ENCODE data around the gene PODN. TPM values are rescaled to one million over a fixed set of nuclear protein-coding genes. Genes with fewer than 3 reads are reported as not detected.
A peak's percentile ranks its signal among the peaks of the same experiment; 100 is the strongest.

PODN gene
- polyA plus RNA-seq, 4 donors: 0.45 to 26.4 (median 1.6) TPM

DNA sequence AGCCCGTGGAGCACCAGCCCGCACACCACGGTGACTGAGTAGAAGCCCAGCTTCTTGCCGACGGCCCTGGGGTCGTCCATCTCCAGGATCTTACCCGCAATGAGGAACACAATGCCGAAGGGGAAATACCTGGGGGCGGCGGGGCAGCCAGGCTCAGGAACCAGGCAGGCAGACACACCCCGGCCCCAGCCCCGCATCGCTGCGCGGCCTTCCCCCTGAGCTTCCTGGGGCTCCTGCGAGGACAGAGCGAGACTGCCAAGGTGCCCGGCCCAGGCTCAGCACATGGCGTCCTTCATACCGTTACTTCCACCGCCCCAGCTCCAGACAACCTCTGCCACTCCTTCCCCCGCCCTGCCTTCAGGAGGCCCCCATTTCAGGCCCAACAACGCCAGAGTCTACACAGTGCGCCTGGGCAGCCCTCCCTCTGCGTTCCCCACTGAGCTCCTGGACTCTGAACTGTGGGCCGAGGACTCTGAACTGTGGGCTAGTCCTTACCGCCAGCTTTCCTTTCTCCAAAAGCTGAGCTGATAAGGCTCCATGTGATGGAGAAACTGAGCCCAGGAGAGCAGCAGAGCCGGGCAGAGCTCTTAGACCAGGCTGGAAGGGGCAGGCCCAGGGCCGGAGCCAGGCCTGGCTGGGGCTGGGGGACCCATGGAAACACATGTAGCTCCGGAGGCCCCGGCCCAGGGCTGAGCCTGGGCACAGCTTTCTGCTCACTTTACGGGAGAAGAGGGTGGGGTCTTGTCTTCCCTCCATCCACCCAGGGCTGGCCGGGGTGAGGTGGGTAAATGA lies 30.8 kb downstream of the PODN start:
- H3K36me3 ChIP-seq (ENCODE audit: control insufficient read depth in 3 of 3, insufficient read depth in 2 of 3, low read depth in 1 of 3, low read length in 3 of 3): peaks cover 0 to 2% (median 0%) of the 10 kb centered on the region in 3 donors
- no peak for FAIRE-seq
- no peak overlapping the region for H3K4me3 ChIP-seq (ENCODE audit: low read depth in 1 of 3, low read length in 3 of 3)
- WGBS, 3 donors: 76 to 87% (median 77%) methylated on average over 32 to 33 of the region's 33 CpGs
- H3K27ac ChIP-seq (ENCODE audit: low read depth in 1 of 3, low read length in 2 of 3): no peak overlapping the region
- peak; percentile 21 to 63 for DNase-seq
- H3K9me3 ChIP-seq (ENCODE audit: control insufficient read depth in 2 of 2, insufficient read depth in 1 of 2, low read depth in 1 of 2, low read length in 1 of 2): peaks cover 0 to 24% of the 10 kb centered on the region in 2 donors
- H3K27me3 ChIP-seq (ENCODE audit: control insufficient read depth in 3 of 3, insufficient read depth in 3 of 3, low read length in 3 of 3): no peaks in the 10 kb centered on the region
- H3K4me1 ChIP-seq (ENCODE audit: control insufficient read depth in 3 of 3, insufficient read depth in 2 of 3, low read depth in 1 of 3, low read length in 2 of 3): peaks cover 0 to 28% (median 9%) of the 10 kb centered on the region in 3 donors

DNA sequence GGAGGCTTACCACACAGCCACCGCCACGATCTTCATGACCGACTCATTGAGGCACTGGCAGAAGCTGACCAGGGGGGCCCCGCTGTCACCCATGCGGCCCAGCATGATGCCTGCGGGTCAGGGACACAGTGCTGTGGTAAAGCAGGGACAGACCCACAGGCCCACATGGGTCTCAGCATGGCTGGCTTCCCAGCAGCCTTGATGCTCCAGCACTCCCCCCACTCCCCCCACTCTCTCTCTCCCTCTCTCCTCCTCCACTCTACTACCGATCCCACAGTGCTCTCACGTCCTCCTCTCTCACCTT lies 31.4 kb downstream of the PODN start:
- Histone ChIP-seq H3K4me3 (ENCODE audit: low read depth in 1 of 3, low read length in 3 of 3) (no peak overlapping the region), H3K4me1 (ENCODE audit: control insufficient read depth in 3 of 3, insufficient read depth in 2 of 3, low read depth in 1 of 3, low read length in 2 of 3) (peaks cover 0 to 28% (median 9%) of the 10 kb centered on the region in 3 donors), H3K9me3 (ENCODE audit: control insufficient read depth in 2 of 2, insufficient read depth in 1 of 2, low read depth in 1 of 2, low read length in 1 of 2) (peaks cover 0 to 30% of the 10 kb centered on the region in 2 donors), H3K27ac (ENCODE audit: low read depth in 1 of 3, low read length in 2 of 3) (no peak overlapping the region), H3K36me3 (ENCODE audit: control insufficient read depth in 3 of 3, insufficient read depth in 2 of 3, low read depth in 1 of 3, low read length in 3 of 3) (peaks cover 0 to 2% (median 0%) of the 10 kb centered on the region in 3 donors), H3K27me3 (ENCODE audit: control insufficient read depth in 3 of 3, insufficient read depth in 3 of 3, low read length in 3 of 3) (no peaks in the 10 kb centered on the region)
- FAIRE-seq (no peak), DNase-seq (no peak)
- 89 to 95% (median 92%) methylated on average over 8 of the region's 8 CpGs for WGBS, 3 donors

DNA sequence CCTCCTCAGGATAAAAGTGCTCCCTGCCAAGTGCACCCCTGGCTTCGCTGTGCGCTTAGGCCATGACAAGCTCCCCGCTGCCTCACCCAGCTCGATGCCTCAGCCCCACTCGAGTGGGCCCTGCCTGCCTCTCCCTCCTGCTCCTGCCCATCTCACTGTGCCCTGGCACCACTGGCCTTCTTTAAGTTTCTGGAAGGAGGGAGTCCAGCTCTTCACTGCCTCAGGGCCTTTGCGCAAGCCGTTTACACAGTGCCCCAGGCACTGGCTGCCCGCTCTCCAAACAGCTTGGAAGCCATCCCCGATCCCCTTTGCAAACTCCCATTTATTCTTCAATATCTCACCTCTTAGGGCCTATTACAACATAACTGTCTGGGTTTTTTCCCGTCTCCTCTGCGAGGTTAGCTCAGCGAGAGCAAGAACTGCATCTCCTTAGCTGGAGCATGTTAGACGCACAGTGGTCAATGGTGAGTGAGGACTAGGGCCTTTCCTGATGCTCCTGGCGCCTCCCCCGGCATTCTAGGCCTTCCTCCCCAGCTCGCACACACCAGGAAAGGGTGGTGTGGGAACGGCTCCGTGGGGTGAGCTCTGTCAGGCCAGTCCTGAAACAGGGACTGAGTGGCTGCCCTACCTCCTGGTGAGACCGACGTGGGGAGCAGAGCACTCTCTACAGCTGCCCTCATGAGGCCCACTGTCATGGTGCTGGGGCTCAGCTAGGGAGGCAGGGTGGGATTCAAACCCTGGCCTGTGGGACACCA lies 31.9 kb downstream of the PODN start:
- H3K4me1 ChIP-seq (ENCODE audit: control insufficient read depth in 3 of 3, insufficient read depth in 2 of 3, low read depth in 1 of 3, low read length in 2 of 3): peaks cover 0 to 24% (median 6%) of the 10 kb centered on the region in 3 donors
- no peak for DNase-seq
- 89 to 94% (median 93%) methylated on average over 20 of the region's 20 CpGs for WGBS, 3 donors
- H3K27ac ChIP-seq (ENCODE audit: low read depth in 1 of 3, low read length in 2 of 3): no peak overlapping the region
- peaks cover 0 to 35% of the 10 kb centered on the region in 2 donors for H3K9me3 ChIP-seq (ENCODE audit: control insufficient read depth in 2 of 2, insufficient read depth in 1 of 2, low read depth in 1 of 2, low read length in 1 of 2)
- no peak for FAIRE-seq
- no peaks in the 10 kb centered on the region for H3K27me3 ChIP-seq (ENCODE audit: control insufficient read depth in 3 of 3, insufficient read depth in 3 of 3, low read length in 3 of 3)
- H3K36me3 ChIP-seq (ENCODE audit: control insufficient read depth in 3 of 3, insufficient read depth in 2 of 3, low read depth in 1 of 3, low read length in 3 of 3): peaks cover 0 to under 1% (median 0%) of the 10 kb centered on the region in 3 donors
- no peak overlapping the region for H3K4me3 ChIP-seq (ENCODE audit: low read depth in 1 of 3, low read length in 3 of 3)

DNA sequence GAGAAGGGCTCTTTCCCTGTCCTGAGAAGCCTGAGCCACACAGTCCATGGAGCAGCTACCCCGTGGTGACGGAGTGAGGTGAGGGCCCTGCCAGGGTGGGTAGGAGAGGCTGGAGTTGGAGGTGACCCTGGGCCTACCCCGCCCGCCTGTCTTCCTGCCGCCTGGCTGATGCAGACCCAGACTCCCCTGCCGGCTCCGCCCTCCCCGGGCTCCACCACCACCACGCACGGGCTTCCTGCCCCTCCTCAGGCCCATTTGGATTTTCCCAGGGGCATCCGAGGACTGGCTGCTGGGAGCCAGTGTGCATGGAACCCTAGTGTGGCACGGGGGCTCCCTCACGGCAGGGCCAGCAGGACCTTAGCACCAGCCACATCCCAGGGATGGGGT lies 32.5 kb downstream of the PODN start:
- Histone ChIP-seq H3K36me3 (ENCODE audit: control insufficient read depth in 3 of 3, insufficient read depth in 2 of 3, low read depth in 1 of 3, low read length in 3 of 3) (no peaks in the 10 kb centered on the region), H3K27me3 (ENCODE audit: control insufficient read depth in 3 of 3, insufficient read depth in 3 of 3, low read length in 3 of 3) (no peaks in the 10 kb centered on the region), H3K9me3 (ENCODE audit: control insufficient read depth in 2 of 2, insufficient read depth in 1 of 2, low read depth in 1 of 2, low read length in 1 of 2) (peaks cover 0 to 41% of the 10 kb centered on the region in 2 donors), H3K4me3 (ENCODE audit: low read depth in 1 of 3, low read length in 3 of 3) (no peak overlapping the region), H3K27ac (ENCODE audit: low read depth in 1 of 3, low read length in 2 of 3) (no peak overlapping the region), H3K4me1 (ENCODE audit: control insufficient read depth in 3 of 3, insufficient read depth in 2 of 3, low read depth in 1 of 3, low read length in 2 of 3) (peaks cover 0 to 18% (median 6%) of the 10 kb centered on the region in 3 donors)
- DNase-seq (no peak), FAIRE-seq (no peak)
- 58 to 69% (median 66%) methylated on average over 13 of the region's 13 CpGs for WGBS, 3 donors

DNA sequence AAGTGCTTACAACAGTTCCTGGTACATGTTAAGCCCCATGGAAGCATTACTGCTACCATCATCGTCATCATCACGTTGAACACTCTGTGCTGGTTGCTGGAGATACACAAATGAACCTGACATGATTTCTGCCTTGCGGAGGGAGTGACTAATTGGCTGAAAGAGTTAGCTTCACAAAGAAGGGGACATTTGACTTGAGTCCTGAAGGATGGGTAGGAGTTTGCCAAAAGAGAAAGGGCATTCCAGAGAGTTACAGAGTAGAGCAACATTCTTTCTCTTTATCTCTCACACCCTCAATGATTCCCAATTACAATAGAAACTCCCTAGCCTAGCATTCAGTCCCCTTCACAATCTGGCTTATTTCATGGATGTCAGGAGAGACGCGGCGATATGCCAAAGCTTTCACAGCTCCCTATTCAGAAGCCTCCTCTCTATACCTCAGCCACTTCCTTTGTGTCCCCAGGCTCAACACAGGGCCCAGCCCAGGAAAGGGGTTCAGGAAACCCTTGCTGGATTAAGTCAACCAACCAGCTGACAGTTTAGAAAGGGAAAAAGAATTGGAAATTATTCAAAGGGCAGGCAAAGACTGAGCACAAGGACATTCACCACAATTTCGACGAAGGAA lies 42.4 kb downstream of the PODN start:
- DNase-seq: no peak
- no peak for FAIRE-seq
- Histone ChIP-seq H3K9me3 (ENCODE audit: control insufficient read depth in 2 of 2, insufficient read depth in 1 of 2, low read depth in 1 of 2, low read length in 1 of 2) (peaks cover 0 to 18% of the 10 kb centered on the region in 2 donors), H3K36me3 (ENCODE audit: control insufficient read depth in 3 of 3, insufficient read depth in 2 of 3, low read depth in 1 of 3, low read length in 3 of 3) (no peaks in the 10 kb centered on the region), H3K27me3 (ENCODE audit: control insufficient read depth in 3 of 3, insufficient read depth in 3 of 3, low read length in 3 of 3) (no peaks in the 10 kb centered on the region), H3K27ac (ENCODE audit: low read depth in 1 of 3, low read length in 2 of 3) (no peak overlapping the region), H3K4me1 (ENCODE audit: control insufficient read depth in 3 of 3, insufficient read depth in 2 of 3, low read depth in 1 of 3, low read length in 2 of 3) (peaks cover under 1 to 5% (median under 1%) of the 10 kb centered on the region in 3 donors), H3K4me3 (ENCODE audit: low read depth in 1 of 3, low read length in 3 of 3) (no peak overlapping the region)
- WGBS, 3 donors: 76 to 92% (median 84%) methylated on average over 8 of the region's 8 CpGs

DNA sequence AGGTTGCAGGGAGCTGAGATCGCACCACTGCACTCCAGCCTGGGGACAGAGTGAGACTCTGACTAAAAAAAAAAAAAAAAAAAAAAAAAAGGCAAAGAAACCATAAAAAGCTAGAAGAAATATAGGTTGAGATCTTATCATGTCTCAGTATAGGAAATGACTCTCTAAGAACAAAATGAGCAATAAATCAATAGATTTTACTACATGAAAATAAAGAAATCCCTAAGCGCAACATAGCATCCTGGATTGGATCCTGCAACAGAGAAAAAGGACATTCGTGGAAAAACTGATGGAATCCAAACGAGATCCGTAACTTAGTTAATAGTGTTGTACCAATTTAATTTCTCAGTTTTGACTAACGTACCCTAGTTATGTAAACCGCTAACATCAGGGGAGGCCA lies 45.1 kb downstream of the PODN start:
- Histone ChIP-seq H3K9me3 (ENCODE audit: control insufficient read depth in 2 of 2, insufficient read depth in 1 of 2, low read depth in 1 of 2, low read length in 1 of 2) (peaks cover 0 to under 1% of the 10 kb centered on the region in 2 donors), H3K4me1 (ENCODE audit: control insufficient read depth in 3 of 3, insufficient read depth in 2 of 3, low read depth in 1 of 3, low read length in 2 of 3) (peaks cover 7 to 31% (median 12%) of the 10 kb centered on the region in 3 donors), H3K36me3 (ENCODE audit: control insufficient read depth in 3 of 3, insufficient read depth in 2 of 3, low read depth in 1 of 3, low read length in 3 of 3) (no peaks in the 10 kb centered on the region), H3K27ac (ENCODE audit: low read depth in 1 of 3, low read length in 2 of 3) (peak overlapping the region in 1 of 3 donors; percentile 32), H3K27me3 (ENCODE audit: control insufficient read depth in 3 of 3, insufficient read depth in 3 of 3, low read length in 3 of 3) (no peaks in the 10 kb centered on the region), H3K4me3 (ENCODE audit: low read depth in 1 of 3, low read length in 3 of 3) (no peak overlapping the region)
- WGBS, 3 donors: 88 to 96% (median 95%) methylated on average over 7 of the region's 7 CpGs
- FAIRE-seq (no peak), DNase-seq (no peak)

DNA sequence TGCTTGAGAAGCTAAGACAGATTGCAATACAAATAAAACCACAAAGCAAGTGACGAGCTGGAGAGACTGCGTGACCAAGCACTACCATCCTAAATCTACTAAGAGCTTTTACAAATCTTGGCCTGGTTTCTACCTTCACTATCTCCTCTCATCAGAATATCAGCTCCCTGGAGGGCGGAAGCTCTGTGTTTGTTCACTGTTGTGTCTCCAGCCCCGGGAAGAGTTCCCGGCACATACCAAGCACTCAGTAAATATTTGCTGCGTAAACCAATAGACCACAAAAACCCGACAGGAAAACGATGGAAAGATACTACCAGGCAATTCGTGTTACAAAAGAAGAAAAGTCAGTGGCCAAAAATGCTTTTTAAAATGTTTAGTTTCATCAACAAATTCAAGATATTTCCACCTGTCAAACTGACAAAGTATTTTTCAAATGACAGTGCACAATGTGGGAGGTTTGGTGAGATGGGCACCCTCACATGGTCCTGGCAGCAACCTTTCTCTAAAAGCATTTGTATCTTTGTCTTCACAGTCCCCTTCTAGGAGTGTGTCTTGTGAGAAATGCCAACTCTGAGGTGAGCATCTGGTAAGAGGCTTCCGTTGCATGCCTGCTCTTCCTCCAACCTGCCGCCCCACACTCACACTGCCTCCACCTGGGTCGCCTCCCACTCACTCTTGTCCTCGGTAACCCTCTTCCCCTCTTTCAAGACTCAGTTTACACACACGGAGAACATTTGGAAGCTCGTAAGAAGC lies 45.7 kb downstream of the PODN start:
- FAIRE-seq (no peak), DNase-seq (no peak)
- peaks cover 7 to 31% (median 12%) of the 10 kb centered on the region in 3 donors for H3K4me1 ChIP-seq (ENCODE audit: control insufficient read depth in 3 of 3, insufficient read depth in 2 of 3, low read depth in 1 of 3, low read length in 2 of 3)

More for the DNA sequence above, 45.7 kb downstream of the PODN start:
- Histone ChIP-seq H3K27me3 (ENCODE audit: control insufficient read depth in 3 of 3, insufficient read depth in 3 of 3, low read length in 3 of 3) (no peaks in the 10 kb centered on the region), H3K36me3 (ENCODE audit: control insufficient read depth in 3 of 3, insufficient read depth in 2 of 3, low read depth in 1 of 3, low read length in 3 of 3) (no peaks in the 10 kb centered on the region), H3K4me3 (ENCODE audit: low read depth in 1 of 3, low read length in 3 of 3) (no peak overlapping the region), H3K27ac (ENCODE audit: low read depth in 1 of 3, low read length in 2 of 3) (peak overlapping the region in 1 of 3 donors; percentile 33), H3K9me3 (ENCODE audit: control insufficient read depth in 2 of 2, insufficient read depth in 1 of 2, low read depth in 1 of 2, low read length in 1 of 2) (peaks cover 3 to 7% of the 10 kb centered on the region in 2 donors)
- 61 to 73% (median 66%) methylated on average over 15 of the region's 15 CpGs for WGBS, 3 donors
